ENCODE measurements around the gene MAP2K2.
"Not testable (repeated sequence)": the region's sequence is repeated elsewhere in the genome, so short reads cannot be mapped to it uniquely, and the experiment has no call there.

The MAP2K2 gene

GRCh38 chr19:4123615-4124568 lies at the start of gene MAP2K2:
TSS of gene MAP2K2 (minus strand) at chr19:4124122. CDS start at chr19:4123875, 247 bp downstream.
- in situ Hi-C loops (cut with HindIII; ENCODE audit: low pct_ligation_motif_present, low pct_unique_long_range_greater_than_20kb, low sequenced_read_pairs): no loop called here

GRCh38 chr19:4172861-4173473 lies 49.0 kb upstream of the MAP2K2 start:
- peak; percentile 52 for DNase-seq
- in situ Hi-C loops (cut with HindIII; ENCODE audit: low pct_ligation_motif_present, low pct_unique_long_range_greater_than_20kb, low sequenced_read_pairs): no loop called here

More at GRCh38 chr19:4123615-4124568, at the start of gene MAP2K2:
- DNase-seq: peak; percentile 89

- no peak for DNase-seq
- in situ Hi-C loops (cut with HindIII; ENCODE audit: low pct_ligation_motif_present, low pct_unique_long_range_greater_than_20kb, low sequenced_read_pairs): no loop called here
Measured at GRCh38 chr19:4171676-4172075, 47.8 kb upstream of the MAP2K2 start.

GRCh38 chr19:4164262-4164661 lies 40.3 kb upstream of the MAP2K2 start:
- in situ Hi-C loops (cut with HindIII; ENCODE audit: low pct_ligation_motif_present, low pct_unique_long_range_greater_than_20kb, low sequenced_read_pairs): no loop called here

GRCh38 chr19:4161415-4162077 lies 37.6 kb upstream of the MAP2K2 start:
- no peak for DNase-seq
- in situ Hi-C loops (cut with HindIII; ENCODE audit: low pct_ligation_motif_present, low pct_unique_long_range_greater_than_20kb, low sequenced_read_pairs): no loop called here

More at GRCh38 chr19:4164262-4164661, 40.3 kb upstream of the MAP2K2 start:
- DNase-seq: no peak

- in situ Hi-C loops (cut with HindIII; ENCODE audit: low pct_ligation_motif_present, low pct_unique_long_range_greater_than_20kb, low sequenced_read_pairs): not testable (repeated sequence)
Measured at GRCh38 chr19:4157971-4158370, 34.0 kb upstream of the MAP2K2 start.

DNA sequence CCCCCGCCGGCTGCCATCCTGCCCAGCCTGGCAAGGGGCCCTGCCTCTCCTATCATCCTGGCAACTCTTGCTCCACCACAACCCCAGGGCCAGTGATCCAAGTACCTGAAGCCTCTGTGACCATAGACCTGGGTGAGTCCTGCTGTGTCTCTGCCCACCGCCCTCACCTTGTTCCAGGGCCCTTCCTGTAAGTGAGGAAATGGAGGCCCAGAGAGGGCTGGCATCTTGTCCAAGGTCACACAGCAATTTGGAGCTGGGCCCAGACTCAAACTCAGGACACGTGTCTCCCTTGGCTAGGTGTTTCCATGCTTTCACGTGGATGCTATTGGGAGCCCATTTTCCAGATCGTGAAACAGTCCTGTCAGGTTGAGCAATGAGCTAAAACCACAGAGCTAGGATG lies 33.2 kb upstream of the MAP2K2 start:
- no peak for DNase-seq
- in situ Hi-C loops (cut with HindIII; ENCODE audit: low pct_ligation_motif_present, low pct_unique_long_range_greater_than_20kb, low sequenced_read_pairs): no loop called here

More at GRCh38 chr19:4157971-4158370, 34.0 kb upstream of the MAP2K2 start:
- not testable (repeated sequence) for DNase-seq

- in situ Hi-C loops (cut with HindIII; ENCODE audit: low pct_ligation_motif_present, low pct_unique_long_range_greater_than_20kb, low sequenced_read_pairs): no loop called here
- DNase-seq: no peak
Measured at GRCh38 chr19:4154571-4155312, 30.8 kb upstream of the MAP2K2 start.

DNA sequence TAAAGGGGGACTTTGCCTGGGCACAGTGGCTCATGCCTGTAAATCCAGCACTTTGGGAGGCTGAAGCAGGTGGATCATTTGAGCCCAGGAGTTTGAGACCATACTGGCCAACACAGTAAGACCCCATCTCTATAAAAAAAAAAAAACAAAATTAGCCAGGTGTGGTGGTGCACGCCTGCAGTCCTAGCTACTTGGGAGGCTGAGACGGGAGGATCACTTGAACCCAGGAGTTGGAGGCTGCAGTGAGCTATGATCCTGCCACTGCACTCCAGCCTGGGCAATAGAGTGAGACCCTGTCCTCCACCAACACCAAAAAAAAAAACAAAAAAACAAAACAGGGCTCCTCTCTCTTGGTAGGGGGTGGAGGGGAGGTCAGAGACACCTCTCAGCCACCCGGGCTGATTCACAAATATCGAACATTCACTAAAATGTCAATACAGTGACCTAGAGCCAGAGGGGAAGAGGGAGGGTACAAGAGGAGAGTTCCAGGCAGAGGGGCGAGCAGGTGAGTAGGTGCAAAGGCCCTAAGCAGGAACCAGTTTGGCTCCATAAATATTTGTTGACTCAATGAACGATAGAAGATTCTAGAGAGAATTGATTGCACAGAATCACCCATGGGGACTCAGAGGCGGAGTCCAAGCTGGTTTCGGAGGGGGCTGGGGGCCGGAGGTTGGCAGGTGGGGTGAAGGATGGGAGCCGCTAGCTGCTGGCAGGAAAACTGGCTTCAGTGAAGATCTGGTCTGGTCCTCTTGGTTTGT lies 28.5 kb upstream of the MAP2K2 start:
- no peak for DNase-seq
- in situ Hi-C loops (cut with HindIII; ENCODE audit: low pct_ligation_motif_present, low pct_unique_long_range_greater_than_20kb, low sequenced_read_pairs): no loop called here

- in situ Hi-C loops (cut with HindIII; ENCODE audit: low pct_ligation_motif_present, low pct_unique_long_range_greater_than_20kb, low sequenced_read_pairs): no loop called here
- DNase-seq: no peak
Measured at GRCh38 chr19:4151623-4152022, 27.7 kb upstream of the MAP2K2 start.

DNA sequence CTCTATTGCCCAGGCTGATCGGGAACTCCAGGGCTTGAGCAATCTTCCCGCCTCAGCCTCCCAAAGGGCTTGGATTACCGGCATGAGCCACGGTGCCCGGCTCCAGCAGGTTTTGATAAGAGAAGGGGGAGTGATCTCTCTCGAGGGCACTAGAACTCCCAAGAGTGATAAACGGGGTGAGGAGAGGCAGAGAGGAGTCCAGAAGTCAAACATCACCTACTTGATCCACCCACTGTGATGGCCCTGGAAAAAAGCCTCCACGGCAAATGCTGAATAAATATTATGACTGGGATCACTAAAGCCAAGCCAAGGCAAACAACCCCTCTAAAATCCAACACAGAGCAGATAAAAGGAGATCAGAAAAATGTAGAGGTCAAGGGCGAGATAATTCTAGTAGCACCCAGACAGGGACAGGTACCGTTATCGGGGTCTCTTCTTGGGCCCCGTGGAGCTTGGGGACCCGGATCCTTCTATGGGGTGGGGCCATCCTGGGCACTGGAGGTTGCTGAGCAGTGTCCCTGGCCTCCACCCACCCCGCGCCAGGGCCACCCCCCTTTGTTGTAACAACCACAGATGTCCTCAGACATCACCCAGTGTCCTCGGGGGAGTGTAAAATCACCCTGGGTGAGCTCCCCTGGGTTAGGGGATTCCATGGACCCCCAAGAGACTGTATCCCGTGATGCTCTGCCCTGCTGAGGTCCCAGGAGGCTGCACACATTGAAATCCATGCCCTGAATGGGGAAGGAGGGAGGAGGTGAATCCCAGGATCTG lies 25.8 kb upstream of the MAP2K2 start:
- no peak for DNase-seq
- in situ Hi-C loops (cut with HindIII; ENCODE audit: low pct_ligation_motif_present, low pct_unique_long_range_greater_than_20kb, low sequenced_read_pairs): no loop called here

GRCh38 chr19:4144666-4145249 lies 20.8 kb upstream of the MAP2K2 start:
- in situ Hi-C loops (cut with HindIII; ENCODE audit: low pct_ligation_motif_present, low pct_unique_long_range_greater_than_20kb, low sequenced_read_pairs): no loop called here
- no peak for DNase-seq

DNA sequence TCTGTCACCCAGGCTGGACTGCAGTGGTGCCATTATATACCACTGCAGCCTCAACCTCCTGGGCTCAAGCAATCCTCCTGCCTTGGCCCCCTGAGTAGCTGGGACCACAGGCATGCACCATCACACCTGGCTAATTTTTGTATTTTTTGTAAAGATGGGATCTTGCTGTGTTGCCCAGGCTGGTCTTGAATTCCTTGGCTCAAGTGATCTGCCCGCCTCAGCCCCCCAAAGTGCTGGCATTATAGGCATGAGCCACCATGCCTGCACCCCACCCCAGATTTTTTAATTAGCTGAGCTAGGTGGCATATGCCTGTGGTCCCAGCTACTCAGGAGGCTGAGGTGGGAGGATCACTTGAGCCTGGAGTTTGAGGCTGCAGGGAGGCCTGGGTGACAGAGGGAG lies 19.0 kb upstream of the MAP2K2 start:
- DNase-seq; in situ Hi-C loops (cut with HindIII; ENCODE audit: low pct_ligation_motif_present, low pct_unique_long_range_greater_than_20kb, low sequenced_read_pairs): not testable (repeated sequence)

DNA sequence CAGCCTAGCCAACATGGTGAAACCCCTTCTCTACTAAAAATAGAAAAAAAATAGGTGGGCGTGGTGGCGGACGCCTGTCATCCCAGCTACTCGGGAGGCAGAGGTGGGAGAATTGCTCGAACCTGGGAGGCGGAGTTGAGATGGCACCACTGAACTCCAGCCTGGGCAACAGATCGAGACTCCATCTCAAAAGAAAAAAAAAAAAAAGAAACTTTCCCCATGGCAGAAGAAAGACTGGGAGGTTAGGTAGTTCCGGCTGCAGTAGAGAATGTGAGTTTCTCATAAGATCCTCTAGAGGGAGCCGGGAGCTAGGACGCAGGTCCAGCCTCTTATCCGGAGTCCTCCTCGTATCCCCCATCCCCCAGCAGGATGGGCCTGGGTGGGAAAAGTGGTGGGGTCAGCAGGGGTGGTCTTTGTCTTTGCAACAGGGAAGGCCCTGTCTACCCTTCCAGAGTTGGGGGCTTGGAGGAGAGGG lies 16.4 kb upstream of the MAP2K2 start:
- DNase-seq: peak; percentile 71
- in situ Hi-C loops (cut with HindIII; ENCODE audit: low pct_ligation_motif_present, low pct_unique_long_range_greater_than_20kb, low sequenced_read_pairs): no loop called here

GRCh38 chr19:4139614-4140236 lies 15.8 kb upstream of the MAP2K2 start:
- peak; percentile 65 for DNase-seq
- in situ Hi-C loops (cut with HindIII; ENCODE audit: low pct_ligation_motif_present, low pct_unique_long_range_greater_than_20kb, low sequenced_read_pairs): no loop called here

DNA sequence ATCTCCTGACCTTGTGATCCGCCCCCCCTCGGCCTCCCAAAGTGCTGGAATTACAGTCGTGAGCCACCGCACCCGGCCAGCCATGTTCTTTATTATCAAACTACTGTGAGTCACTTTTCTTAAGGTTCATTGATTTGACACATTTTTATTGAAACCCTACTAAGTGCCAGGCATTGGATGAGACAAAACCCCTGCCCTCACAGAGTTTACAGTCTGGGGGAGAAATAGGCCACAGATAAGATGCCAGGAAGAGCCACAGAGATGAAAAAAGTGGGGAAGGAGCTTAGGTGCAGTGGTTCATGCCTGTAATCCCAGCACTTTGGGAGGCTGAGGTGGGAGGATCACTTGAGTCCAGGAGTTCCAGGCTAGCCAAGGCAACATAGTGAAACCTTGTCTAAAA lies 14.5 kb upstream of the MAP2K2 start:
- no peak for DNase-seq

More for the DNA sequence above, 14.5 kb upstream of the MAP2K2 start:
- in situ Hi-C loops (cut with HindIII; ENCODE audit: low pct_ligation_motif_present, low pct_unique_long_range_greater_than_20kb, low sequenced_read_pairs): no loop called here

Data from ACHN (cell line).